GM12878 (cell line): Measurements from ENCODE around the gene NOXA1. TPM values are rescaled to one million over a fixed set of nuclear protein-coding genes. Genes with fewer than 3 reads are reported as not detected.

Experiments
- BCL11A ChIP-seq: IDR thresholded peaks from 2 replicates; pipeline ENCODE4 v1.6.1; 2011; ENCODE audit warnings: low read depth, low read length
- CBX3 ChIP-seq: fragments of 200-600 bp; sonication (generic); IDR thresholded peaks from 2 replicates; pipeline ENCODE4 v1.6.1; 2016; ENCODE audit warnings: low read depth, borderline replicate concordance
- CHD2 ChIP-seq: IDR thresholded peaks from 2 replicates; pipeline ENCODE4 v1.6.1; 2011; ENCODE audit warnings: low read depth, low read length, improper control_type of control experiment, borderline replicate concordance
- EED ChIP-seq: sonication (generic); IDR thresholded peaks from 2 replicates; pipeline ENCODE4 v1.6.1; 2016; ENCODE audit warnings: antibody characterized with exemption, low read depth
- ELK1 ChIP-seq: IDR thresholded peaks from 2 replicates; pipeline ENCODE4 v1.6.1; 2012; ENCODE audit warnings: low read depth, low read length, improper control_type of control experiment
- ETV6 ChIP-seq, 2 experiments: fragments of 450-650 bp in 1 of 2; IDR thresholded peaks in 1 of 2; conservative IDR thresholded peaks in 1 of 2; 2 replicates each; pipeline ENCODE4 v1.6.1; 2014; ENCODE audit warnings: antibody characterized with exemption in 1 of 2, borderline replicate concordance in 1 of 2, low read depth in 1 of 2, mild to moderate bottlenecking in 1 of 2, moderate library complexity in 1 of 2
- MEF2A ChIP-seq: IDR thresholded peaks from 2 replicates; pipeline ENCODE4 v1.6.1; 2011; ENCODE audit warnings: low read depth, mild to moderate bottlenecking, low read length, moderate library complexity; ENCODE audit not compliant: insufficient read depth
- MLLT1 ChIP-seq: fragments of 450-650 bp; IDR thresholded peaks from 2 replicates; pipeline ENCODE4 v1.6.1; 2016; ENCODE audit warnings: mild to moderate bottlenecking
- MTA2 ChIP-seq: fragments of 450-650 bp; IDR thresholded peaks from 2 replicates; pipeline ENCODE4 v1.6.1; 2016; ENCODE audit warnings: low read depth, mild to moderate bottlenecking, moderate library complexity
- MXI1 ChIP-seq: fragments of 150-350 bp; IDR thresholded peaks from 2 replicates; pipeline ENCODE4 v1.6.1; 2011; ENCODE audit warnings: low read depth, mild to moderate bottlenecking, inconsistent platforms, low read length, improper control_type of control experiment
- NBN ChIP-seq: fragments of 450-650 bp; IDR thresholded peaks from 2 replicates; pipeline ENCODE4 v1.6.1; 2016
- PAX5 ChIP-seq: IDR thresholded peaks from 2 replicates; pipeline ENCODE4 v1.6.1; 2011; ENCODE audit warnings: low read depth, low read length, borderline replicate concordance
- POU2F2 ChIP-seq: IDR thresholded peaks from 3 replicates; pipeline ENCODE4 v1.6.1; 2011; ENCODE audit warnings: low read depth, mild to moderate bottlenecking, low read length, borderline replicate concordance
- SP1 ChIP-seq: IDR thresholded peaks from one replicate; pipeline ENCODE4 v1.6.1; 2011; ENCODE audit warnings: low read depth, low read length
- SPI1 ChIP-seq: IDR thresholded peaks from 2 replicates; pipeline ENCODE4 v1.6.1; 2011; ENCODE audit warnings: low read depth, mild to moderate bottlenecking, low read length, moderate library complexity, borderline replicate concordance; ENCODE audit not compliant: insufficient read depth
- TCF3 ChIP-seq: IDR thresholded peaks from 2 replicates; pipeline ENCODE4 v1.6.1; 2012; ENCODE audit warnings: low read depth, mild to moderate bottlenecking, low read length, borderline replicate concordance; ENCODE audit not compliant: insufficient read depth
- polyA plus RNA-seq, 11 experiments: library from polyadenylated mRNA; depleted of rRNA in 4 of 11; unstranded in 6 of 11; stranded (reverse) in 5 of 11; fragments of >200 nt; fragmentation: Nextera tagmentation in 4 of 11; fragmentation: Illumina TruSeq in 1 of 11; extraction: Ambion mirVana in 4 of 11; extraction: Trizol in 1 of 11; gene quantifications; 1 replicate in 1 of 11; 2 replicates in 10 of 11; pipeline versions ENCODE4 v1.2.1 to v1.2.3, GENCODE V29; 2011 to 2016; ENCODE audit warnings: inconsistent platforms in 2 of 11, missing spikeins in 2 of 11, low read depth in 1 of 11
- total RNA-seq, 4 experiments: library from RNA; depleted of rRNA in 3 of 4; stranded (reverse); fragments of >200 nt in 3 of 4; fragmentation: Illumina TruSeq in 1 of 4; extraction: Trizol in 1 of 4; gene quantifications; 2 replicates each; pipeline versions ENCODE4 v1.2.1 to v1.2.3, GENCODE V29; 2013 to 2021

Gene NOXA1
- total and polyA plus RNA-seq, 10 of the 15 experiments (the other 5 are each of a cell fraction or from before 2014, with no cell fraction given) = 0.08 to 0.20 TPM; not detected in 8

GRCh38 chr9:137461663-137462395, 38.6 kb downstream of the NOXA1 start (continued):
- TF ChIP-seq MTA2 (0 out of 2 replicates have a peak, but pooled peaks have one; percentile 21), TCF3 (0 out of 2 replicates have a peak, but pooled peaks have one; percentile 65), CHD2 (peak; percentile 53; the same call in 1 of the 2 replicates), SP1 (peak; percentile 67), MXI1 (peak; percentile 51; the same call in 1 of the 2 replicates), BCL11A (0 out of 2 replicates have a peak, but pooled peaks have one; percentile 24), ELK1 (0 out of 2 replicates have a peak, but pooled peaks have one; percentile 50), NBN (0 out of 2 replicates have a peak, but pooled peaks have one; percentile 48), ETV6 (conservative IDR thresholded peaks at IDR 0.05 in 1 of 2, IDR thresholded peaks at IDR 0.05 in 1 of 2; ENCODE audit: borderline replicate concordance in 1 of 2, low read depth in 1 of 2) (no peak), EED (0 out of 2 replicates have a peak, but pooled peaks have one; percentile 20), PAX5 (peak; percentile 55; the same call in 1 of the 2 replicates), MLLT1 (peak; percentile 52; the same call in 1 of the 2 replicates), MEF2A (0 out of 2 replicates have a peak, but pooled peaks have one; percentile 16), CBX3 (no peak), SPI1 (peak; percentile 59; the same call in 1 of the 2 replicates), POU2F2 (no peak)
